Tibial nerve (tissue), 4 donors: ENCODE results near the gene GPR132. TPM values are rescaled to one million over a fixed set of nuclear protein-coding genes. Genes with fewer than 3 reads are reported as not detected.

Experiments used
- DNase-seq, 2 donors: peaks; one replicate each; pipeline ENCODE4 v3.0.0-alpha.2; 2019; ENCODE audit warnings: low spot score in 2 of 2
- H3K27ac ChIP-seq, 4 donors: fragments of 200-600 bp; sonication (generic) in 3 of 4; one replicate each; pipeline ENCODE4 v1.5.1; 2017 to 2019; ENCODE audit warnings: mild to moderate bottlenecking in 1 of 4
- H3K27me3 ChIP-seq, 2 donors: fragments of 200-600 bp; sonication (generic) in 1 of 2; one replicate each; pipeline versions ENCODE4 v1.5.1 to v1.6.0; 2017 to 2019
- H3K36me3 ChIP-seq, 3 donors: fragments of 200-600 bp; sonication (generic); one replicate each; pipeline ENCODE4 v1.5.1; 2018 to 2019
- H3K4me1 ChIP-seq, 4 donors: fragments of 200-600 bp; sonication (generic) in 3 of 4; one replicate each; pipeline ENCODE4 v1.5.1; 2017 to 2019
- H3K4me3 ChIP-seq, 4 donors: fragments of 200-600 bp; sonication (generic) in 3 of 4; one replicate each; pipeline ENCODE4 v1.5.1; 2017 to 2019; ENCODE audit warnings: mild to moderate bottlenecking in 1 of 4, moderate library complexity in 1 of 4
- H3K9me3 ChIP-seq, 4 donors: fragments of 200-600 bp; sonication (generic) in 3 of 4; one replicate each; pipeline ENCODE4 v1.5.1; 2017 to 2019
- EP300 ChIP-seq, 2 donors: sonication (generic); formaldehyde crosslinking; IDR thresholded peaks; one replicate each; pipeline ENCODE4 v1.6.1; 2017; ENCODE audit warnings: antibody characterized with exemption in 2 of 2, mild to moderate bottlenecking in 1 of 2
- POLR2A ChIP-seq, 2 donors: fragments of 450-650 bp; IDR thresholded peaks; one replicate each; pipeline ENCODE4 v1.6.1; 2017; ENCODE audit warnings: antibody characterized with exemption in 2 of 2, mild to moderate bottlenecking in 2 of 2, moderate library complexity in 2 of 2
- WGBS, 2 donors: methylation state at CpG; one replicate each; pipeline ENCODE4 v1.1.5; 2018; 5-methylcytosine and 5-hydroxymethylcytosine counted together
- total RNA-seq, 4 donors: library from RNA; depleted of rRNA; stranded (reverse); fragments of >200 nt; gene quantifications; one replicate each; pipeline ENCODE4 v1.1.0, GENCODE V29; 2016
- TF ChIP-seq, protein P1 (sequence below), 5 experiments: fragments of 200-600 bp in 3 of 5; fragments of 450-650 bp in 2 of 5; sonication (generic) in 3 of 5; IDR thresholded peaks; one replicate each; pipeline ENCODE4 v1.5.1; 2016 to 2019; ENCODE audit warnings: antibody characterized with exemption in 5 of 5, mild to moderate bottlenecking in 3 of 5, moderate library complexity in 2 of 5

GPR132 gene
- total RNA-seq, 4 donors from 2014 or later = 1.5 to 7.7 (median 5.4) TPM

DNA sequence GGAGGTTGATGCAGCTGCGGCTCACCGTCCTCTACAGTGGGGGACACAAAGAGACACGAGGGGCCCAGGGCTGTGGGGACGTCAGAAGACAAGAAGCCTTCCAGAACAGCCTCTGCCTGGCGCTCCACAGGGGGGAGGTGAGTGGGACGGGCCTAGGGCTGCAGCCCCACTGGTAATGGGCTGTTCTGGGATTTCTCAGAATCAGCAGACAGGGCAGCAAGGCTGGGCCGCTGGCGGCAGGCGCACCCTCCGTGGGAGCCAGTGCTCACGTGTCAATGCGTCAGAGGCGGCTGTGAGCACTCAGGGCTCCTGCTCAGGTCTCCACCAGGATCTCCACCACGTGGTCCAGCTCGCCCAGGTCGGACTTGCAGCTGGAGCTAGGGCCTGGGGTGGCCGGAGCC lies 54.3 kb downstream of the GPR132 start:
- H3K36me3 ChIP-seq = peaks cover 0 to 51% (median 0%) of the 10 kb centered on the region in 3 donors
- 63 to 76% methylated on average over 6 to 7 of the region's 17 CpGs for WGBS, 2 donors
- TF ChIP-seq EP300 (IDR thresholded peaks at IDR 0.05) = no peak
- TF ChIP-seq, protein P1, sequence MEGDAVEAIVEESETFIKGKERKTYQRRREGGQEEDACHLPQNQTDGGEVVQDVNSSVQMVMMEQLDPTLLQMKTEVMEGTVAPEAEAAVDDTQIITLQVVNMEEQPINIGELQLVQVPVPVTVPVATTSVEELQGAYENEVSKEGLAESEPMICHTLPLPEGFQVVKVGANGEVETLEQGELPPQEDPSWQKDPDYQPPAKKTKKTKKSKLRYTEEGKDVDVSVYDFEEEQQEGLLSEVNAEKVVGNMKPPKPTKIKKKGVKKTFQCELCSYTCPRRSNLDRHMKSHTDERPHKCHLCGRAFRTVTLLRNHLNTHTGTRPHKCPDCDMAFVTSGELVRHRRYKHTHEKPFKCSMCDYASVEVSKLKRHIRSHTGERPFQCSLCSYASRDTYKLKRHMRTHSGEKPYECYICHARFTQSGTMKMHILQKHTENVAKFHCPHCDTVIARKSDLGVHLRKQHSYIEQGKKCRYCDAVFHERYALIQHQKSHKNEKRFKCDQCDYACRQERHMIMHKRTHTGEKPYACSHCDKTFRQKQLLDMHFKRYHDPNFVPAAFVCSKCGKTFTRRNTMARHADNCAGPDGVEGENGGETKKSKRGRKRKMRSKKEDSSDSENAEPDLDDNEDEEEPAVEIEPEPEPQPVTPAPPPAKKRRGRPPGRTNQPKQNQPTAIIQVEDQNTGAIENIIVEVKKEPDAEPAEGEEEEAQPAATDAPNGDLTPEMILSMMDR (IDR thresholded peaks at IDR 0.05) = no peak
- H3K27ac ChIP-seq = no peak overlapping the region
- peaks cover 0 to 4% (median 0%) of the 10 kb centered on the region in 4 donors for H3K4me1 ChIP-seq
- no peaks in the 10 kb centered on the region for H3K9me3 ChIP-seq
- no peak overlapping the region for H3K4me3 ChIP-seq
- no peaks in the 10 kb centered on the region for H3K27me3 ChIP-seq
- DNase-seq = no peak

- H3K4me1 ChIP-seq = peaks cover 0 to 4% (median 0%) of the 10 kb centered on the region in 4 donors
- H3K27ac ChIP-seq = no peak overlapping the region
- TF ChIP-seq EP300 (IDR thresholded peaks at IDR 0.05) (no peak), POLR2A (IDR thresholded peaks at IDR 0.05) (no peak)
- TF ChIP-seq, protein P1 (IDR thresholded peaks at IDR 0.05) = no peak
- no peak for DNase-seq
- 71 to 78% methylated on average over 4 of the region's 4 CpGs for WGBS, 2 donors
- peaks cover 0 to 57% (median 0%) of the 10 kb centered on the region in 3 donors for H3K36me3 ChIP-seq
- H3K9me3 ChIP-seq = no peaks in the 10 kb centered on the region
- H3K27me3 ChIP-seq = no peaks in the 10 kb centered on the region
- H3K4me3 ChIP-seq = no peak overlapping the region
Measured at GRCh38 chr14:105010106-105010505, 55.1 kb downstream of the GPR132 start.

DNA sequence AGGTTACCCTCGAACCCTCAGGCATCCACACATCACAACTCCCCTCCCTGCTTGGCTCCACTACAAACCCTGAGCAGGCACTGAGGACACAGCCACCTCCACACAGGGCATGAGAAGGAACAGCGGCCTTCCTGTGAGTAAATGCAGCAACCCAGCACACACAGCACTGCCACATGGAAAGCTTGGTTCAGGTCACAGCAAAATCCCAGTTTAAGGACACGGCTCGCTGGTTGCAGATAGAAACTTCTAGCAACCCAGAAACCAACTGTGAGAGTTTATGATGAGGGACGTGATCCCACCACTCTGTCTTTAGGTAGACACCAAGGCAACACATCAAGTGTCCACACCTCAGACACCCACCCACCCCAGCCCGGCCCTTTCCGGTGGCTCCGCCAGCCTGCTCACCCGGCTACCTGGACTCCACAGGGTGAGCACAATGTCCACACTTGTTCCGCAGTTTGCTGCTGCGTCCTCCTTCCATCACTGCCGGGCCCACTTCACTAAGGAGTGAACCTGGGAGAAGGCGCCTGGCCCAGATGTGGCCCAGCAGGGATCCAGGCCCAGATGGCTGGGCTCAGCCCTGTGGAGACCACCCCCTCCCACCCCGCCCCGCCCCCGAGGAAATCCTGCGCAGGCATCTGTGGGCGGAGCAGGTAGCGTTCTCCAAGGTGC lies 57.5 kb downstream of the GPR132 start:
- 89 to 96% methylated on average over 13 of the region's 19 CpGs for WGBS, 2 donors
- Histone ChIP-seq H3K9me3 (no peaks in the 10 kb centered on the region), H3K27me3 (no peaks in the 10 kb centered on the region), H3K4me1 (no peaks in the 10 kb centered on the region), H3K27ac (no peak overlapping the region), H3K4me3 (no peak overlapping the region), H3K36me3 (peaks cover 0 to 57% (median 0%) of the 10 kb centered on the region in 3 donors)
- DNase-seq = no peak
- no peak for TF ChIP-seq POLR2A (IDR thresholded peaks at IDR 0.05)
- TF ChIP-seq, protein P1 (IDR thresholded peaks at IDR 0.05) = no peak
- TF ChIP-seq EP300 (IDR thresholded peaks at IDR 0.05) = no peak

GRCh38 chr14:105006831-105007592 lies 58.2 kb downstream of the GPR132 start:
- 72 to 75% methylated on average over 20 to 21 of the region's 21 CpGs for WGBS, 2 donors
- Histone ChIP-seq H3K9me3 (no peaks in the 10 kb centered on the region), H3K27me3 (no peaks in the 10 kb centered on the region), H3K36me3 (peaks cover 0 to 57% (median 0%) of the 10 kb centered on the region in 3 donors), H3K27ac (no peak overlapping the region), H3K4me1 (no peaks in the 10 kb centered on the region), H3K4me3 (no peak overlapping the region)
- TF ChIP-seq, protein P1 (IDR thresholded peaks at IDR 0.05) = no peak
- no peak for TF ChIP-seq POLR2A (IDR thresholded peaks at IDR 0.05)
- no peak for TF ChIP-seq EP300 (IDR thresholded peaks at IDR 0.05)
- no peak for DNase-seq
